Aorta (tissue), 5 donors: ENCODE measurements around the gene PSMB5. TPM values are rescaled to one million over a fixed set of nuclear protein-coding genes. Genes with fewer than 3 reads are reported as not detected.

Experiments
- ATAC-seq: fragments of 200-7000 bp; cut with Tn5 transposase; one replicate; pipeline ENCODE4 v1.9.1; 2022; ENCODE audit warnings: moderate library complexity; ENCODE audit not compliant: low FRiP score
- DNase-seq, 2 donors: peaks; one replicate each; pipeline ENCODE4 v3.0.0-alpha.2; 2020
- H3K27ac ChIP-seq, 2 donors: one replicate each; pipeline ENCODE4 v1.5.1; 2013; ENCODE audit warnings: low read length in 2 of 2, mild to moderate bottlenecking in 2 of 2, moderate library complexity in 2 of 2, control low read depth in 1 of 2, inconsistent platforms in 1 of 2, low read depth in 1 of 2
- H3K27me3 ChIP-seq, 2 donors: one replicate each; pipeline ENCODE4 v1.6.1; 2013; ENCODE audit warnings: control low read depth in 1 of 2, low read length in 1 of 2, mild to moderate bottlenecking in 1 of 2, moderate library complexity in 1 of 2; ENCODE audit not compliant: insufficient read depth in 2 of 2, control insufficient read depth in 1 of 2
- H3K36me3 ChIP-seq, 2 donors: one replicate each; pipeline ENCODE4 v1.6.1; 2013; ENCODE audit warnings: control low read depth in 1 of 2, low read length in 1 of 2, mild to moderate bottlenecking in 1 of 2; ENCODE audit not compliant: insufficient read depth in 2 of 2, control insufficient read depth in 1 of 2
- H3K4me1 ChIP-seq, 2 donors: one replicate each; pipeline ENCODE4 v1.6.1; 2013; ENCODE audit warnings: low read length in 2 of 2, control low read depth in 1 of 2, mild to moderate bottlenecking in 1 of 2, moderate library complexity in 1 of 2; ENCODE audit not compliant: insufficient read depth in 2 of 2, control insufficient read depth in 1 of 2
- H3K4me3 ChIP-seq, 2 donors: one replicate each; pipeline ENCODE4 v1.5.1; 2013; ENCODE audit warnings: low read length in 2 of 2, control low read depth in 1 of 2, mild to moderate bottlenecking in 1 of 2
- H3K9me3 ChIP-seq: one replicate; pipeline ENCODE4 v1.6.1; 2013; ENCODE audit warnings: mild to moderate bottlenecking, low read length; ENCODE audit not compliant: control insufficient read depth
- WGBS, 2 donors: extraction: QIAGEN DNeasy Blood & Tissue Kit; methylation state at CpG; one replicate each; pipeline ENCODE4 v1.1.7; 2013; 5-methylcytosine and 5-hydroxymethylcytosine counted together
- intact Hi-C, 2 donors: fragments of 100-400 bp; cut with DNase I; formaldehyde crosslinking; loops; one replicate each; pipeline versions ENCODE4 v1.14.2 to v1.15.0; 2022
- polyA plus RNA-seq, 2 donors: library from polyadenylated mRNA; stranded (reverse); fragments of 200-250 nt; gene quantifications; one replicate each; pipeline ENCODE4 v1.2.3, GENCODE V29; 2013
- total RNA-seq, 2 donors: library from RNA; stranded (reverse); fragmentation: NEBNext Ultra II Directional; extraction: Animal tissue kit (Norgen Biotek cat#: 25700); gene quantifications; one replicate each; pipeline ENCODE4 v1.2.1, GENCODE V29; 2021
- donor health status: healthy with polysubstance abuse.
- donor health status: Bipolar disorder and iron deficiency.
- donor health status: DM: no; HTN: no; CAD: no.
- donor health status: DM: no; HTN: no; CAD: no.
- donor health status: DM: yes; HTN: yes; CAD: no.

Gene PSMB5
- total and polyA plus RNA-seq, 4 donors: 67.7 to 116 (median 85.8) TPM

DNA sequence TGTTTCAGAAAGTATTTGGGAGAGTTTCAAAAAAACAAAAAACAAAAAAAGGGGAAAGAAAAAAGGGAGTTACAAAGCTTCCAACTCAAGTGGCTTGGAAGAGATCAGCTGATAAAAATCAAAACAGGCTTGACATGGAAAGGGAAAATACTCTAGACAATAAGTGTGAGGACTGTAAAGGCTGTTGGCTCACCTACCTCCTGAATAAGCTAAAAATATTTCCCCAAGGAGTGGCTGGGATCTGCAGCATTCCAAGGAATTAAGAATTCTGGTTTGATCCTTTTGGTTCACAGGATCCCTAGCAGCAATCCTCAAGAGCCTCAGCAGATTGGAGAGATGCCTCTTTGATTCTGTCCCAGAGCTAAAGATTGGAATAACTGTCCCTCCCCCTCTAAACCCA is 41.2 kb downstream of the PSMB5 start:
- Histone ChIP-seq H3K4me3 (no peak overlapping the region), H3K27ac (no peak overlapping the region), H3K4me1 (no peaks in the 10 kb centered on the region), H3K36me3 (peaks cover 0 to 3% of the 10 kb centered on the region in 2 donors), H3K27me3 (no peaks in the 10 kb centered on the region), H3K9me3 (no peaks in the 10 kb centered on the region)
- intact Hi-C loops: no loop called here
- ATAC-seq: no peak
- DNase-seq: no peak

DNA sequence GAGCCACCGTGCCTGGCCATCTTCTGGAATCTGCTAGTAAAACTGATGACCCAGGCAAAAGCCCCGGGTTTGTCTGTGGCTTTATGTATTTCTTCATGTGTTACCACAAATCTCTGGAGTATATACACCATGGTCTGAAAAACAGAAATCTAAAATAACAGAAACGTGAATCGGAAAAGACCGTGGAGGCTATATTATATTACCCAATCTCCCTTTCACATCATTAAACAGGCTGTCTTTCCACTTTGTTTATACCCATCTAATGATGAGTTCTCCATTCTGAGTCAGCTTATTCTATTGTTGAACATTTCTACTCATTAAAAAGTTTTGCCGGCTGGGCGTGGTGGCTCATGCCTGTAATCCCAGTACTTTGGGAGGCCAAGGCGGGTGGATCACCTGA is 42.8 kb downstream of the PSMB5 start:
- intact Hi-C loops: no loop called here
- 93% methylated on average over 8 of the region's 8 CpGs for WGBS, 2 donors
- Histone ChIP-seq H3K9me3 (no peaks in the 10 kb centered on the region), H3K4me3 (no peak overlapping the region), H3K36me3 (peaks cover 0 to 3% of the 10 kb centered on the region in 2 donors), H3K27ac (no peak overlapping the region), H3K4me1 (no peaks in the 10 kb centered on the region), H3K27me3 (no peaks in the 10 kb centered on the region)
- no peak for ATAC-seq
- no peak for DNase-seq

DNA sequence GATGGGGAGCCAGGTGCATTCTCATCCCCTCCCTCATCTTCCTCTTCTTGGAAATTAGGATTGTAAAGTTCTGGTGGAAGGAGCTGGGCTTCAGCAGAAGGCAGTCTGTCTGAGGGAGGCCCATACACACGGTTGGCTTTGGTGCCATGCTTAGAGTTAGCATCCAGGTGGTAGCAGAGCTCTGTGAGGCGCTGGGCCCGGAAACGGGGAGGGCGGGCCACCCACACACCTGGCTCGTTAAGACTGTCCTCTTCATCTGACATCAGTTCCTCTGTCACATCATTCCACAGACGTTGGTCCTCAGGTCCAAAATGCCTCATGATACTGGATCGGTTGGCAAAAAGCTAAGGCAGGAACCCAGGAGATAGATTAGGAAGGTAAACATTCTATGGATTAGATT is 47.4 kb downstream of the PSMB5 start:
- Histone ChIP-seq H3K36me3 (peaks cover 0 to 3% of the 10 kb centered on the region in 2 donors), H3K4me1 (no peaks in the 10 kb centered on the region), H3K9me3 (no peaks in the 10 kb centered on the region), H3K4me3 (no peak overlapping the region), H3K27ac (no peak overlapping the region), H3K27me3 (no peaks in the 10 kb centered on the region)
- WGBS, 2 donors: 83 to 84% methylated on average over 8 of the region's 8 CpGs
- DNase-seq: no peak
- no peak for ATAC-seq
- intact Hi-C loops: loop anchor here in 1 of 2 donors (2.0 to 10.0 kb wide), 2 partner anchors 72 to 432 kb away; no protein-coding TSS in a partner anchor

DNA sequence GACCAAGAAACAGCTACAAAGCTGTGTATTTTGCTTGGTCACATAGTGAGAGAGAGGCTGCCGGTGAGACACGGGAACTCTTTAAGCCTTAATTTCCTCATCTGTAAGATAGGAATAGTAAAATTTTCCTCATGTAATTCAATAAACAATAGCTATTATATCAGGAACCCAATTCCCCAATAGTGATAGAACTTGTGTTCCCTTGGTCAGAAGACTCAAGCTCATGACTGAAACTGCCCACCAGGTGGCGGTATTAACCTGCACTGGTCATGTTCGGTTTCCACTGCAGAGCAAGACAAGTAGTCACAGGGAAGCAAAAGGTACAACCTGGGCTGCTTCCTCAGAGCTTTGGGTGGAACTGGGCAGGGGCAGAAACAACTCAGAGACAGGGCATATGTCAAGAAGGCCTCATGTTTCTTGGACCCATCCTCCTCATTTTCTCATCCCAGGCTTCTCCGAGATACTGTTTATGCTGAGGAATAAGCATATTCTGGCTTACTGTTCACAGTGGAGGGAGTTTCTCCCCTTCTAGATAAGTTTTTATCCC is 48.1 kb downstream of the PSMB5 start:
- H3K27me3 ChIP-seq: no peaks in the 10 kb centered on the region
- ATAC-seq (peak; percentile 70), DNase-seq (peak; percentile 90 to 93)
- WGBS, 2 donors: 20% methylated on average over 5 of the region's 5 CpGs
- H3K4me1 ChIP-seq: no peaks in the 10 kb centered on the region
- no peak overlapping the region for H3K4me3 ChIP-seq
- H3K9me3 ChIP-seq: no peaks in the 10 kb centered on the region
- intact Hi-C loops: loop anchor here (1.0 to 10.0 kb wide), 3 partner anchors 72 to 432 kb away; no protein-coding TSS in a partner anchor
- H3K27ac ChIP-seq: no peak overlapping the region
- peaks cover 0 to 3% of the 10 kb centered on the region in 2 donors for H3K36me3 ChIP-seq

DNA sequence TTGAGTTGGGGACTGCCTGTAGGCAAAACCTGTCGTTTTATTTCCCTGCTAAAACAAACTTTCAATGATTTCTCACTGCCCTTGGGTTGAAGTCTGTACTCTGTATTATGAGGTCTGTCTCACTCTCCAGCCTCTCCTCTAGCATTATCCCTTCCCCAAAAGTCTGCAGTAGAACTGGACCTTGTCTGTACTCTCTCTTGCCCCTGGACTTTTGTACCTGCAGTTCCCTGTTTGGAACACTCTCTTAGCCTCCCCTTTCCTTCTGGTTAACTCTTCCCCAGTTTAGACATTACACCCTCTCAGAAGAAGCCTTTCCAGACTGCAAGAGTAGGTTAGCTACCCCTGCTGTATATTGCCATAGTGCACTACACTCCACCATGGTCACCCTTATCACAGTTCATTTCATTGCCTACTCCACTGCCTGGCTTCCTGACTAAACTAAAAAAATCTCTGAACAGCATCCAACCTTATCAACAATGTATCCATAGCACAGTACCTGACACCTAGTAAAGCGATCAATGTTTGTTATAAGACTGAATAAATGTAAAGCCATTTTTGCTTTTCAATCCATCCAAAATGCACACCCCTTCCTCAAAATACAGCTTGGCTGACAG is 48.7 kb downstream of the PSMB5 start:
- no peak for ATAC-seq

DNA sequence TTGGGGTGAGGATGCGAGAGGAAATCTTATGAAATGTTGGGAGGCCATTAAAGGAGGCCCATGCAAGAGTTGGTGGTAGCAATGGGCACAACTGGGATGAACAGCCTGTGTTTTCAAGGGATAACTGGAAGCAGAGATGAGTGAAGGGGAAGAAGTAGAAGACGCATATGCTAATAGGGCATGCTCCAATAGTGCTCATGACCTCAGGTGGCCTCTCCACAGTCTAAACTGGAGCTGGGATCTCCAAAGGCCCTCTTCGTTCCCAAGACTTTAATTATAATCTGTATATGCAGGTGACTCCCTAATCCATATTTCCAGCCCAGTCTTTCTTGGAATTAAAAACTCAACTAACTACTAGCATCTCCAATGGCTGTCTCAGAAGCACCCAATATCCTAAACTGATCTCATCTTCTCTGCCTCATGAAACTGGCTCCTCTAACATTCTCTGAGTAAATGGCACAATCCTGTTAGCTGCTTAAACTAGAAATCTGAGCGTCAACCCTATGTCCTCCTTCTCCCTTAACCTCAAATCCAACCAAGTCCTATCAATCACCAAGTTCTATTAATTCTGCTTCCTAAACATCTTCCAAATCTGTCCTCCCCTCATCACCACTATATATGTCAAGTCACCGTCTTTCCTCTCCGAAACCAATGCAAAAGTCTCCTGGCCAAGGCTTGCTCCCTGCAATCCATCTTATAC is 49.6 kb downstream of the PSMB5 start:
- peaks cover 0 to 3% of the 10 kb centered on the region in 2 donors for H3K36me3 ChIP-seq
- no peak overlapping the region for H3K27ac ChIP-seq
- no peaks in the 10 kb centered on the region for H3K9me3 ChIP-seq
- no peak for DNase-seq
- H3K4me3 ChIP-seq: no peak overlapping the region
- no peak for ATAC-seq
- intact Hi-C loops: loop anchor here (5.0 to 10.0 kb wide), 2 partner anchors 428 to 430 kb away; no protein-coding TSS in a partner anchor
- WGBS, 2 donors: 89 to 93% methylated on average over 6 of the region's 6 CpGs
- no peaks in the 10 kb centered on the region for H3K27me3 ChIP-seq
- H3K4me1 ChIP-seq: no peaks in the 10 kb centered on the region

More for the DNA sequence above, 48.7 kb downstream of the PSMB5 start:
- Histone ChIP-seq H3K4me3 (no peak overlapping the region), H3K4me1 (no peaks in the 10 kb centered on the region), H3K27ac (no peak overlapping the region), H3K36me3 (peaks cover 0 to 3% of the 10 kb centered on the region in 2 donors), H3K27me3 (no peaks in the 10 kb centered on the region), H3K9me3 (no peaks in the 10 kb centered on the region)
- no peak for DNase-seq
- 46 to 49% methylated on average over 2 of the region's 2 CpGs for WGBS, 2 donors
- intact Hi-C loops: loop anchor here (1.0 to 10.0 kb wide), 3 partner anchors 72 to 431 kb away; no protein-coding TSS in a partner anchor

DNA sequence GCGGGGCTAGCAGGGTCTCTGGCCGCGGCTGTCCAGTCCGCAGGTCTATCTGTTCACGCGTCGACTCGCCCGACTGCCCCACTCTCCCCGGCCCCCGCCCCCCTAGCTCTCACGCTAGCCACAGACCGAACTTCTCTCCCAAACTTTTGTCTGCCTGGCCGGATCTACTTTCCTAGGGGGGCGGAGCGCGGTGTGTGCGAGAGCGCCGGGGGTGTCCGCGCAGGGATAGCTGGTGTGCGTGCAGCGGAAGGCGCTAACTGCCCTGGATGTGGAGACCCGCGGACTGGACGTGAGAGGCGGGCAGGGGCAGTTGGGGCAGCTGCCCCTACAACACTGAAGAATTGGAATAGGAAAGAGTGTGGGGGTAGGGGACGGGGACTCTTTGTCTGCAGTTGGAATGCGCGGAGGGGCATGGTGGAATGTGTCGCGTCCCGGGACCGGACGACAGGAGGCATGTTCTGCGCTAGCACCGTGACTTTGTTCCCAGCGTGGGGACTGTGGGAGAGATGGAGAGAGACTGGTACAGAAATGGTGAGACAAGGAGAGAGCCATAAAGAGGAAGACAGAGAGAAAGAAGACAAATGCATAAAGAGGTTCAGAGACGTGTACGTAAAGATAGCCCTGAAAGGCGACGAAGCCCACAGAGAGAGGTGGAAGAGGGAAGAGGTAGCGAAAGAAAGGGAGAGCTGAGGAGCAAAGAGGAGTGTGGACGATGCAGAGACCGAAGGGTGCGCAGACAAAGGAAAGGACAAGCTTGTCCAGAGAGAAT is 52.0 kb downstream of the PSMB5 start, which contains the start of gene AJUBA:
AJUBA (minus strand) TSS at position 75 of the 769 bp plus-strand sequence. CDS start 285 bp downstream, outside the sequence.
- H3K27me3 ChIP-seq: no peaks in the 10 kb centered on the region
- H3K27ac ChIP-seq: peak within 1 kb of the TSS; percentile 47 to 77
- ATAC-seq (peak; percentile 92), DNase-seq (peak; percentile 94 to 97)
- intact Hi-C loops: loop anchor here (2.0 to 10.0 kb wide), 3 partner anchors 52 to 428 kb away; no protein-coding TSS in a partner anchor
- H3K4me3 ChIP-seq: peak within 1 kb of the TSS; percentile 49 to 59
- WGBS, 2 donors: 1% methylated on average over 48 of the region's 48 CpGs
- no peaks in the 10 kb centered on the region for H3K36me3 ChIP-seq
- H3K4me1 ChIP-seq: peaks cover 0 to 5% of the 10 kb centered on the region in 2 donors
- H3K9me3 ChIP-seq: no peaks in the 10 kb centered on the region

DNA sequence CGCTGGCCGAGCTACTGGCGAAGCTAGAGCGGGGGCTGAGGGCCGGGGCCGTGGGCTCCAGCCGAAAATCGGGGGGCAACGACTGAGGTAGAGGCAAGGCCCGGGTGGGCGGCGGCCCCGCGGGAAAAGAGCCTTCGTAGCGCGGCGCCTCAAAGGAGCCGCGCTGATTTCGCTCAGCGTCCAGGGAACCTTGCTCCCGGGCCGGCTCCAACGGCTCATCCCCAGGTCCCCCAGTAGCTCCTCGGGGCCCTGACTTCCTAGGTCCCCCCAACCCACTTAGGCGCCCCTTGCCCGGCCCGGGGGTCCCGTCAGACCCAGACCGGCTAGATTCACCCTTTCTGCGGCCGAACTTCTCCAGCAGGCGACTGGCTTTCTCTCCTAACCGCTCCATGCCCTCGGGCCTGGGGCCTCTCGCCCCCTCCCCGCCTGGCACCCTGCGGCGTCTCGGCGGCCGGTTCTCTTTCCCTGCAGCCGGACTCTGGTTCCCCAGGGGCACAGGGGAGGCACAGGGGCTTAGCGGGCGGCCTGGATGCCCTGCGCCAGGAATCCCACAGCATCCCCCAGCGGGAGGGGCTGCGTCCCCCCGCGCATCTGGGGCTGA is 52.7 kb downstream of the PSMB5 start:
- peaks cover 3 to 5% of the 10 kb centered on the region in 2 donors for H3K4me1 ChIP-seq
- H3K27me3 ChIP-seq: no peaks in the 10 kb centered on the region
- intact Hi-C loops: loop anchor here (2.0 to 10.0 kb wide), 3 partner anchors 51 to 427 kb away; no protein-coding TSS in a partner anchor
- ATAC-seq: peak; percentile 33
- H3K36me3 ChIP-seq: no peaks in the 10 kb centered on the region
- peak overlapping the region; percentile 6 to 77 for H3K27ac ChIP-seq
- peak in 1 of 2 donors; percentile 58 for DNase-seq
- no peaks in the 10 kb centered on the region for H3K9me3 ChIP-seq
- 0 to 1% methylated on average over 47 to 51 of the region's 51 CpGs for WGBS, 2 donors
- peak overlapping the region; percentile 49 to 59 for H3K4me3 ChIP-seq
